Breast epithelium (tissue), 4 donors: ENCODE results near the gene SEC16A. TPM values are rescaled to one million over a fixed set of nuclear protein-coding genes. Genes with fewer than 3 reads are reported as not detected.

ENCODE experiments used
- DNase-seq, 2 donors: peaks; one replicate each; pipeline ENCODE4 v3.0.0-alpha.2; 2019; ENCODE audit warnings: low spot score in 2 of 2
- H3K27ac ChIP-seq, 2 donors: fragments of 200-600 bp; sonication (generic) in 1 of 2; one replicate each; pipeline ENCODE4 v1.5.1; 2016 to 2019; ENCODE audit warnings: mild to moderate bottlenecking in 1 of 2
- H3K27me3 ChIP-seq, 2 donors: fragments of 200-600 bp; sonication (generic) in 1 of 2; one replicate each; pipeline versions ENCODE4 v1.5.1 to v1.6.0; 2017 to 2019; ENCODE audit warnings: control low read depth in 1 of 2, mild to moderate bottlenecking in 1 of 2
- H3K36me3 ChIP-seq: fragments of 200-600 bp; one replicate; pipeline ENCODE4 v1.5.1; 2019
- H3K4me1 ChIP-seq, 2 donors: fragments of 200-600 bp; sonication (generic); one replicate each; pipeline ENCODE4 v1.5.1; 2016 to 2019; ENCODE audit warnings: control low read depth in 1 of 2
- H3K4me3 ChIP-seq, 3 donors: fragments of 200-600 bp; sonication (generic); 1 replicate in 2 of 3; 2 replicates in 1 of 3; pipeline ENCODE4 v1.5.1; 2016 to 2019; ENCODE audit warnings: mild to moderate bottlenecking in 3 of 3, moderate library complexity in 2 of 3
- H3K9me3 ChIP-seq, 2 donors: fragments of 200-600 bp; sonication (generic) in 1 of 2; one replicate each; pipeline ENCODE4 v1.5.1; 2016 to 2019; ENCODE audit warnings: control low read depth in 1 of 2
- CTCF ChIP-seq, 3 donors: fragments of 450-650 bp; IDR thresholded peaks; one replicate each; pipeline ENCODE4 v1.5.1; 2016 to 2017; ENCODE audit warnings: antibody characterized with exemption in 3 of 3, mild to moderate bottlenecking in 3 of 3, moderate library complexity in 3 of 3
- POLR2A ChIP-seq: fragments of 450-650 bp; IDR thresholded peaks from one replicate; pipeline ENCODE4 v1.6.1; 2016; ENCODE audit warnings: antibody characterized with exemption, mild to moderate bottlenecking, moderate library complexity
- POLR2AphosphoS5 ChIP-seq, 3 donors: sonication (generic); formaldehyde crosslinking; IDR thresholded peaks; one replicate each; pipeline ENCODE4 v1.6.1; 2017; ENCODE audit warnings: antibody characterized with exemption in 3 of 3
- intact Hi-C: fragments of 100-400 bp; cut with DNase I; formaldehyde crosslinking; loops from one replicate; pipeline ENCODE4 v1.15.1; 2023; ENCODE audit warnings: low total_unique reads
- total RNA-seq, 3 donors: library from RNA; depleted of rRNA; stranded (reverse); fragments of >200 nt; gene quantifications; one replicate each; pipeline ENCODE4 v1.1.0, GENCODE V29; 2016

Gene SEC16A
- total RNA-seq, 3 donors from 2014 or later, result 41.9 to 55.1 (median 42.9) TPM

GRCh38 chr9:136403915-136404800, 78.7 kb downstream of the SEC16A start:
- no peak for TF ChIP-seq POLR2AphosphoS5 (IDR thresholded peaks at IDR 0.05)
- TF ChIP-seq POLR2A, result no peak
- no peak for TF ChIP-seq CTCF (IDR thresholded peaks at IDR 0.05)
- H3K4me3 ChIP-seq, result no peak overlapping the region
- no peaks in the 10 kb centered on the region for H3K9me3 ChIP-seq
- no peak overlapping the region for H3K27ac ChIP-seq
- intact Hi-C loops, result no loop called here
- no peak for DNase-seq
- peaks cover 0 to 7% of the 10 kb centered on the region in 2 donors for H3K4me1 ChIP-seq
- H3K36me3 ChIP-seq, result no peaks in the 10 kb centered on the region
- H3K27me3 ChIP-seq, result no peaks in the 10 kb centered on the region

GRCh38 chr9:136403538-136403914, 79.3 kb downstream of the SEC16A start:
- H3K36me3 ChIP-seq, result no peaks in the 10 kb centered on the region
- H3K27me3 ChIP-seq, result no peaks in the 10 kb centered on the region
- TF ChIP-seq CTCF (IDR thresholded peaks at IDR 0.05) (no peak), POLR2AphosphoS5 (IDR thresholded peaks at IDR 0.05) (no peak), POLR2A (no peak)
- peaks cover 0 to 4% of the 10 kb centered on the region in 2 donors for H3K4me1 ChIP-seq
- H3K27ac ChIP-seq, result no peak overlapping the region
- no peak overlapping the region for H3K4me3 ChIP-seq
- H3K9me3 ChIP-seq, result no peaks in the 10 kb centered on the region
- no peak for DNase-seq
- intact Hi-C loops, result no loop called here

- TF ChIP-seq CTCF (IDR thresholded peaks at IDR 0.05) (no peak), POLR2AphosphoS5 (IDR thresholded peaks at IDR 0.05) (no peak), POLR2A (no peak)
- no peaks in the 10 kb centered on the region for H3K27me3 ChIP-seq
- H3K36me3 ChIP-seq, result no peaks in the 10 kb centered on the region
- DNase-seq, result no peak
- peaks cover 4 to 5% of the 10 kb centered on the region in 2 donors for H3K4me1 ChIP-seq
- intact Hi-C loops, result no loop called here
- H3K4me3 ChIP-seq, result no peak overlapping the region
- no peaks in the 10 kb centered on the region for H3K9me3 ChIP-seq
- no peak overlapping the region for H3K27ac ChIP-seq
Observed at GRCh38 chr9:136402067-136402466, 80.8 kb downstream of the SEC16A start.

- Histone ChIP-seq H3K36me3 (no peaks in the 10 kb centered on the region), H3K4me3 (no peak overlapping the region), H3K27me3 (no peaks in the 10 kb centered on the region), H3K27ac (no peak overlapping the region), H3K4me1 (peaks cover 4 to 5% of the 10 kb centered on the region in 2 donors), H3K9me3 (no peaks in the 10 kb centered on the region)
- no peak for DNase-seq
- intact Hi-C loops, result no loop called here
- TF ChIP-seq CTCF (IDR thresholded peaks at IDR 0.05) (no peak), POLR2A (no peak), POLR2AphosphoS5 (IDR thresholded peaks at IDR 0.05) (no peak)
Observed at GRCh38 chr9:136401173-136401922, 81.5 kb downstream of the SEC16A start.
